ENCODE measurements around the gene ZSWIM3. TPM values are rescaled to one million over a fixed set of nuclear protein-coding genes. Genes with fewer than 3 reads are reported as not detected.

ZSWIM3 gene
- total and polyA plus RNA-seq, 2 of the 13 experiments (the other 11 are each of a cell fraction or from before 2014, with no cell fraction given), result 5.2 to 5.8 TPM

GRCh38 chr20:45904583-45905504 lies 47.4 kb downstream of the ZSWIM3 start (continued):
- TF ChIP-seq ZNF574 (CRISPR knock-in tag; IDR thresholded peaks at IDR 0.05) (no peak), BATF2 (CRISPR knock-in tag; IDR thresholded peaks at IDR 0.05) (0 out of 2 replicates have a peak, but pooled peaks have one; percentile 37), ZNF776 (CRISPR knock-in tag; IDR thresholded peaks at IDR 0.05) (0 out of 2 replicates have a peak, but pooled peaks have one; percentile 64), TRAFD1 (CRISPR knock-in tag; IDR thresholded peaks at IDR 0.05; ENCODE audit: borderline replicate concordance) (0 out of 2 replicates have a peak, but pooled peaks have one; percentile 33), HNRNPLL (IDR thresholded peaks at IDR 0.05; ENCODE audit: low read depth, low read length, poor library complexity, severe bottlenecking) (peak; percentile 20), ZNF639 (CRISPR knock-in tag; conservative IDR thresholded peaks at IDR 0.05) (no peak), KMT2B (CRISPR knock-in tag; IDR thresholded peaks at IDR 0.05) (no peak), THAP9 (CRISPR knock-in tag; IDR thresholded peaks at IDR 0.05; ENCODE audit: borderline replicate concordance) (peak; percentile 41; the same call in 1 of the 2 replicates), PLRG1 (conservative IDR thresholded peaks at IDR 0.05) (no peak), GFI1 (CRISPR knock-in tag; IDR thresholded peaks at IDR 0.05; ENCODE audit: borderline replicate concordance) (0 out of 2 replicates have a peak, but pooled peaks have one; percentile 6), ZBTB4 (CRISPR knock-in tag; IDR thresholded peaks at IDR 0.05; ENCODE audit: borderline replicate concordance) (0 out of 2 replicates have a peak, but pooled peaks have one; percentile 20), RFX5 (IDR thresholded peaks at IDR 0.05; ENCODE audit: low read depth, low read length) (no peak)

Data from HepG2 (cell line).